ENCODE data around the gene UEVLD.
"Not testable (repeated sequence)": the region's sequence is repeated elsewhere in the genome, so short reads cannot be mapped to it uniquely, and the experiment has no call there.

UEVLD gene

GRCh38 chr11:18611196-18611595 lies 22.7 kb upstream of the UEVLD start:
- DNase-seq (ENCODE audit: low spot score) = no peak
- TF ChIP-seq CTCF (conservative IDR thresholded peaks at IDR 0.05; ENCODE audit: low read depth) = no peak
- ChIA-PET CTCF (interaction anchor here (0.6 kb wide), 1 partner anchor 20 kb away, joined by 4 read pairs; no protein-coding TSS in a partner anchor), POLR2A (ENCODE audit: low non-redundant PET) (no interaction called here)
- no peak overlapping the region for H3K27ac ChIP-seq

GRCh38 chr11:18608376-18608775 lies 19.8 kb upstream of the UEVLD start:
- TF ChIP-seq CTCF (conservative IDR thresholded peaks at IDR 0.05; ENCODE audit: low read depth) = no peak
- H3K27ac ChIP-seq = no peak overlapping the region
- CTCF ChIA-PET = no interaction called here
- POLR2A ChIA-PET (ENCODE audit: low non-redundant PET) = no interaction called here
- DNase-seq (ENCODE audit: low spot score) = no peak

- no peak for TF ChIP-seq CTCF (conservative IDR thresholded peaks at IDR 0.05; ENCODE audit: low read depth)
- CTCF ChIA-PET = no interaction called here
- POLR2A ChIA-PET (ENCODE audit: low non-redundant PET) = no interaction called here
- no peak overlapping the region for H3K27ac ChIP-seq
- DNase-seq (ENCODE audit: low spot score) = no peak
Observed at GRCh38 chr11:18600915-18601569, 12.5 kb upstream of the UEVLD start.

- no peak for TF ChIP-seq CTCF (conservative IDR thresholded peaks at IDR 0.05; ENCODE audit: low read depth)
- no peak within 1 kb of the TSS for H3K27ac ChIP-seq
- no peak for DNase-seq (ENCODE audit: low spot score)
- POLR2A ChIA-PET (ENCODE audit: low non-redundant PET) = no interaction called here
- CTCF ChIA-PET = interaction anchor here (0.6 to 0.7 kb wide), 2 partner anchors 10 to 1872 kb away, joined by 3 to 4 read pairs; no protein-coding TSS in a partner anchor
Observed at GRCh38 chr11:18599739-18600230, 11.3 kb upstream of the UEVLD start, which contains the start of gene MISFA. Gene MISFA (plus strand): TSS chr11:18599789. CDS start chr11:18599929, 140 bp downstream.

- ChIA-PET POLR2A (ENCODE audit: low non-redundant PET) (no interaction called here), CTCF (interaction anchor here (0.7 kb wide), 1 partner anchor 69 kb away, joined by 4 read pairs; no protein-coding TSS in a partner anchor)
- DNase-seq (ENCODE audit: low spot score) = peak; percentile 77
- no peak for TF ChIP-seq CTCF (conservative IDR thresholded peaks at IDR 0.05; ENCODE audit: low read depth)
- H3K27ac ChIP-seq = peak overlapping the region; percentile 90
Observed at GRCh38 chr11:18594999-18595749, 6.6 kb upstream of the UEVLD start.

- CTCF ChIA-PET; POLR2A ChIA-PET (ENCODE audit: low non-redundant PET); DNase-seq (ENCODE audit: low spot score): not testable (repeated sequence)
- peak overlapping the region; percentile 90 for H3K27ac ChIP-seq
Observed at GRCh38 chr11:18594088-18594487, 5.6 kb upstream of the UEVLD start.

- ChIA-PET CTCF (no interaction called here), POLR2A (ENCODE audit: low non-redundant PET) (interaction anchor here (0.8 kb wide), 1 partner anchor 196 kb away, joined by 3 read pairs; the partner anchor contains the start of gene LDHA)
- no peak overlapping the region for H3K27ac ChIP-seq
- DNase-seq (ENCODE audit: low spot score) = no peak
- no peak for TF ChIP-seq CTCF (conservative IDR thresholded peaks at IDR 0.05; ENCODE audit: low read depth)
Observed at GRCh38 chr11:18590571-18590970, 2.0 kb upstream of the UEVLD start.
